NK-92 (cell line): ENCODE results near the gene SPATA6L.

Source experiments
- DNase-seq: peaks from one replicate; lab custom pipeline; 2025; ENCODE audit not compliant: unreplicated experiment; lab: John Stamatoyannopoulos, UW

SPATA6L gene

GRCh38 chr9:4558371-4558998 lies 107.8 kb downstream of the SPATA6L start:
- no peak for DNase-seq

DNA sequence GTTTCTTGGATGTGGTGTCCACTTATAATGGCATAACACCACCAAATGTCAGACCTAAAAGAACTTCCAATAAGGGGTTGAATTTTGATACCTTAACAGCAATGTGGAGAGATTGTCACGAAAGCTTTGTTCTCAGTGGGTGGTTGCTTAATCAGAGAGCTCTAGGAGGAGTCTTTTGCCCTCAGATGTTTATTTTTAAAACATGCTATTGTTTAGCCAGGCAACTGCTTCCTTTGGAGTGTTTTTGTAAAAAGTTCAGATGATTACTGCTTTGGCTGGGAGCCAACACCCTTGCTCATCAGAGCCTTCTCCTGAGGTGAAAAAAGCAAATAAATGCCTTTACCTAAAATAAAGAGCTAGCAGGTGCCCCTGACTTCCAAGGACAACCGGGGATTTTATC lies 111.0 kb downstream of the SPATA6L start:
- DNase-seq, result no peak

DNA sequence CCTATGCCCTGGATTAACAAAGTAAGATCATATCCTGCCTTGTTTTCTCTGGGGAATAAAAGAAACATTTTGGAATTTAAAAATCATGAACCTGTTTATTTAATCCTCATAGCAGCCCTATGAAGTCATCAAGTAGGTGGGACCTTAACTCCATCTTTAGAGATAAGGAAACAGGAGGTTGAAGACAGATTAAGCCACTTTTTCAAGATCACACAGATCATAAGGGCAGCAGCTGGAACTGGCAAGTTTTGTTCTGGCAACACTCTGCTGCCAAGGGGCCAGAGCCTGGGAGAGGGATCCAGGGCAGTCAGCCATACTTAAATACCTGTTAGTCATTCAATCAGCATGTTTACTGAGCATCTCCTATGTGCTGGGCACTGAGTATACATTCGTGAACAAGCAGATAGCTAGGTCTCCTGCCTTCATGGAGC lies 112.3 kb downstream of the SPATA6L start:
- DNase-seq, result no peak

DNA sequence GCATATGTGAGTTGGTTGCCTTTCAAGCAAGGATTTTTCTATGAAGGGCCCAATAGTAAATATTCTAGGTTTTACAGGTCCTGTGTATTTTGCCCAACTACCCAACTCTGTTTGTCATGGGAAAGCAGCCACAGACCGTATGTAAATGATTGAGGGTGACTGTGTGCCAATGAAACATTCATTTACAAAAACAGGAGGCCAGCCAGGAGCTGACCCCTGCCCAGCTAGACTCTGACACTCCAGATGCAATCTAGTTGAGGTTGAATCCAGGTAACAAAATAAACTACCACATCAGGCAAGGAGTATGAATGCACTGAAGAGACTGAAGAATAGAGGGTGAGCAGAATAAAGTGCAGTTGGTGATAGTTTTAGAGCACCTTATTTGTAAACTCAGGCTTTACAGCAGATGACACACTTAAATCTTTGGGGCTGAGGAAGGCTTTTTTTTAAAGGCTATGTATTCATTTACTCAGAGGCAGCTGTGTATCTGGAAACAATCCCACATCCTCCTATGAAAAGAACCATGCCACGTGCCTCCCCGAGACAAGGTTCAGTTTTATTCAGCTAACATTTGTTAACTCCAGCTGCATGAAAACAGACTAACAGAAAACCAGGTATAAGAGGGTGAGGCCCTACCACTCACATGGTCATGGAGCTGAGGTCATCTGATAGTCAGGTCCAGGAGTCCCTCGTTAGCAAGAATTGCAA lies 115.3 kb downstream of the SPATA6L start:
- no peak for DNase-seq

- no peak for DNase-seq
Observed at GRCh38 chr9:4549751-4550295, 116.5 kb downstream of the SPATA6L start.

GRCh38 chr9:4548811-4549725 lies 117.2 kb downstream of the SPATA6L start:
- no peak for DNase-seq
